HepG2 (cell line): Measurements from ENCODE around the gene TRIM31. TPM values are rescaled to one million over a fixed set of nuclear protein-coding genes. Genes with fewer than 3 reads are reported as not detected.

Experiments used
- ATAD3A ChIP-seq: sonication (generic); formaldehyde crosslinking; IDR thresholded peaks from 2 replicates; pipeline ENCODE4 v1.4.0; 2020; ENCODE audit warnings: missing genetic modification reagents
- ATF6 ChIP-seq: sonication (generic); formaldehyde crosslinking; conservative IDR thresholded peaks from 2 replicates; pipeline ENCODE4 v1.4.0; 2020; ENCODE audit warnings: missing genetic modification reagents
- FOXJ3 ChIP-seq: sonication (generic); formaldehyde crosslinking; IDR thresholded peaks from 2 replicates; pipeline ENCODE4 v1.4.0; 2020; ENCODE audit warnings: missing genetic modification reagents, mild to moderate bottlenecking, borderline replicate concordance
- GATA4 ChIP-seq: sonication (generic); IDR thresholded peaks from 2 replicates; pipeline ENCODE4 v1.6.1; 2016; ENCODE audit warnings: antibody characterized with exemption, low read depth, borderline replicate concordance
- HNF1B ChIP-seq: sonication (generic); formaldehyde crosslinking; IDR thresholded peaks from 2 replicates; pipeline ENCODE4 v1.5.1; 2020; ENCODE audit warnings: mild to moderate bottlenecking, moderate library complexity, missing genetic modification reagents
- IKZF1 ChIP-seq: fragments of 450-650 bp; IDR thresholded peaks from 2 replicates; pipeline ENCODE4 v1.7.1; 2016
- KDM2A ChIP-seq: sonication (generic); formaldehyde crosslinking; IDR thresholded peaks from 2 replicates; pipeline ENCODE4 v1.4.0; 2020; ENCODE audit warnings: low read depth, missing genetic modification reagents, borderline replicate concordance
- KLF9 ChIP-seq: IDR thresholded peaks from 2 replicates; pipeline ENCODE4 v1.6.1; 2016; ENCODE audit warnings: low read depth
- MAFF ChIP-seq: IDR thresholded peaks from 2 replicates; pipeline ENCODE4 v1.6.1; 2011; ENCODE audit warnings: low read depth, low read length, improper control_type of control experiment
- NR2C2 ChIP-seq: sonication (generic); formaldehyde crosslinking; IDR thresholded peaks from 2 replicates; pipeline ENCODE4 v1.4.0; 2020; ENCODE audit warnings: missing genetic modification reagents, mild to moderate bottlenecking, moderate library complexity, borderline replicate concordance
- SALL2 ChIP-seq: sonication (generic); formaldehyde crosslinking; IDR thresholded peaks from 2 replicates; pipeline ENCODE4 v1.8.1; 2023; ENCODE audit warnings: mild to moderate bottlenecking, missing genetic modification reagents, inconsistent platforms
- SMARCE1 ChIP-seq: fragments of 450-650 bp; IDR thresholded peaks from 2 replicates; pipeline ENCODE4 v1.6.1; 2017; ENCODE audit warnings: borderline replicate concordance
- ZMAT3 ChIP-seq: sonication (generic); formaldehyde crosslinking; conservative IDR thresholded peaks from 2 replicates; pipeline ENCODE4 v1.7.0; 2021; ENCODE audit warnings: missing genetic modification reagents
- ZNF280B ChIP-seq: sonication (generic); formaldehyde crosslinking; IDR thresholded peaks from 2 replicates; pipeline ENCODE4 v1.5.0; 2020; ENCODE audit warnings: missing genetic modification reagents, mild to moderate bottlenecking, borderline replicate concordance
- ZNF570 ChIP-seq: sonication (generic); formaldehyde crosslinking; IDR thresholded peaks from 2 replicates; pipeline ENCODE4 v1.4.0; 2020; ENCODE audit warnings: mild to moderate bottlenecking, missing genetic modification reagents, borderline replicate concordance
- ZNF790 ChIP-seq: sonication (generic); formaldehyde crosslinking; IDR thresholded peaks from 2 replicates; pipeline ENCODE4 v1.8.0; 2022; ENCODE audit warnings: missing genetic modification reagents, mild to moderate bottlenecking, borderline replicate concordance
- ZNF839 ChIP-seq: sonication (generic); formaldehyde crosslinking; IDR thresholded peaks from 2 replicates; pipeline ENCODE4 v1.4.0; 2020; ENCODE audit warnings: missing genetic modification reagents, mild to moderate bottlenecking, borderline replicate concordance
- polyA plus RNA-seq, 8 experiments: library from polyadenylated mRNA; depleted of rRNA in 3 of 8; stranded (reverse) in 7 of 8; unstranded in 1 of 8; fragments of >200 nt; fragmentation: Illumina TruSeq in 4 of 8; extraction: Trizol in 4 of 8; gene quantifications; 2 replicates each; pipeline versions ENCODE4 v1.2.1 to v1.2.3, GENCODE V29; 2011 to 2016; ENCODE audit warnings: low read depth in 4 of 8, missing spikeins in 1 of 8, mixed read lengths in 1 of 8; ENCODE audit not compliant: insufficient read depth in 1 of 8
- total RNA-seq, 5 experiments: library from RNA; depleted of rRNA; stranded (reverse); fragments of >200 nt; fragmentation: Illumina TruSeq; extraction: Trizol; gene quantifications; 2 replicates each; pipeline ENCODE4 v1.2.3, GENCODE V29; 2016; ENCODE audit warnings: low read depth in 1 of 5

Gene TRIM31
- total and polyA plus RNA-seq, 2 of the 13 experiments (the other 11 are each of a cell fraction or from before 2014, with no cell fraction given) = 0.13 to 0.51 TPM

GRCh38 chr6:30075790-30076732 is 36.8 kb downstream of the TRIM31 start (continued):
- no peak for TF ChIP-seq ZNF280B
- no peak; the same call in 1 of the 2 replicates for TF ChIP-seq ZNF839 (CRISPR knock-in tag)
- no peak for TF ChIP-seq ZMAT3 (CRISPR knock-in tag)
- TF ChIP-seq ATAD3A (CRISPR knock-in tag) = no peak
- TF ChIP-seq NR2C2 = no peak
- no peak for TF ChIP-seq KLF9 (CRISPR knock-in tag)
- no peak for TF ChIP-seq GATA4
- no peak for TF ChIP-seq SALL2
- TF ChIP-seq IKZF1 = no peak
- peak; percentile 6; the same call in 1 of the 2 replicates for TF ChIP-seq FOXJ3 (CRISPR knock-in tag)
- TF ChIP-seq MAFF = no peak
- TF ChIP-seq SMARCE1 = no peak
- TF ChIP-seq HNF1B (CRISPR knock-in tag) = 0 out of 2 replicates have a peak, but pooled peaks have one; percentile 25
- TF ChIP-seq ATF6 = no peak
- TF ChIP-seq ZNF570 (CRISPR knock-in tag) = no peak
- TF ChIP-seq ZNF790 = no peak
- TF ChIP-seq KDM2A (CRISPR knock-in tag) = 0 out of 2 replicates have a peak, but pooled peaks have one; percentile 18
